AG20443 (cell line): ENCODE data around the gene ZNF688.
"Not testable (repeated sequence)": the region's sequence is repeated elsewhere in the genome, so short reads cannot be mapped to it uniquely, and the experiment has no call there.

Experiments
- DNase-seq: peaks from one replicate; pipeline ENCODE4 v3.0.0; 2012; ENCODE audit warnings: low spot score, mixed read lengths

ZNF688 gene

DNA sequence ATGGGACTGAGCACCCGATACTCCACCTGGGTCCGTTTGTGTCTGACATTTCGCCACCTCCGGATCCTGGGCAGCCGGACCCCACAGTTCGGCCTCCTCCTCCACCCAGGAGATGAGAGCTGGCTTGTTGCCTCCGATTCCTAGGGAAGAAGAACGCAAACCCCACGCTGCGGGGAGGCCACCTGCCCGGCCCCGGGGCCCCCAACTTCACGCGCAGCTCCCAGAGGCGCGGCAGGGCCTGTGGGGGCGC is 13.9 kb downstream of the ZNF688 start:
- peak; percentile 20 for DNase-seq

DNA sequence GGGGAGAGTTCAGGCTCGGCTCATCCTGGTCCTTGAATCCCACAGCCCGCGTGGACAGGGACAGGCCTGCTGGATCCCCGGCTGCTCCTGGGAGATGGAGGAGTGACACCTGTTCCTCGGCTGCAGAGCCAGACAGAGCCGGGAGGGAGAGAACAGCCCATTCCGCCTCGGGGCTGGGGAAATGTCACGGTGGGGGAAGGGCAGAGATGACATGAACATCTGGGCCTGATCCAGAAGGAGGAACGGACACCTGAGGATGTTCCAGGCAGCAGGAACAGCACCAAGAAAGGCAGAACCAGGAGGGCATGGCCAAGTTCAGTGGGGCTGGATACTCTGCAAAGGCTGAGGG is 15.4 kb downstream of the ZNF688 start:
- no peak for DNase-seq

GRCh38 chr16:30555315-30556124 is 16.0 kb downstream of the ZNF688 start:
- DNase-seq = no peak

DNA sequence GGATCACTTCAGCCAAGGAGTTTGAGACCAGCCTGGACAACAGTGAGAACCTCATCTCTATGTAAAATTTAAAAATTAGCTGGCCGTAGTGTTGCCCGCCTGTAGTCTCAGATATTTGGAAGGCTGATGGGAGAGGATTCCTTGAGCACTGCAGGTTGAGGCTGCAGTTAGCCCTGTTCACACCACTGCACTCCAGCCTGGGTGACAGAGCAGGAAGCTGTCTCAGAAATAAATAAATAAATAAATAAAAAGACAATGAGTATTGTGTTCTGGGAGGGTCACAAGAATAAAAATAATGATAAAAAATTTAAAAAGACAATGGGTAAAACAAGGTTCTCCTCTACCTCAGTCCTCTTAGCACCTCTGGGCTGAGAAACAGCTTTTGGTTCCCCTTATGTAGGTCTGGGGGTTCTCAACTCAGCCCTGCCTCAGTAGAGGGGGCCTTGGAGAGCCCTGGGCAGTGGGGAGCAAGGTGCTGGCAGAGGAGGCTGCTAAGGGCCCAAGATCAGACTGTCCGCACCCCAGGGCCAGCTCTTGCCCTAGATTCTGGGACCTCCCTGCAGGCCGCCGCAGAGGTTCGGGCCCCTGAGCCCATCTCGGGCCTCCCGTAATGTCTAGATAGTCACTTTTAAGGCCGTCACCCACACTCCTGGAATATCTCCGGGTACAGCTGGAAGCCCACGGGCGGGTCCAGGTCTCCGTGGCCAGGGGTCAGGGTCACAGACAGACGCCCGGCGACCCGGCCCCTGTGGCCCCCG is 16.8 kb downstream of the ZNF688 start:
- DNase-seq = no peak

DNA sequence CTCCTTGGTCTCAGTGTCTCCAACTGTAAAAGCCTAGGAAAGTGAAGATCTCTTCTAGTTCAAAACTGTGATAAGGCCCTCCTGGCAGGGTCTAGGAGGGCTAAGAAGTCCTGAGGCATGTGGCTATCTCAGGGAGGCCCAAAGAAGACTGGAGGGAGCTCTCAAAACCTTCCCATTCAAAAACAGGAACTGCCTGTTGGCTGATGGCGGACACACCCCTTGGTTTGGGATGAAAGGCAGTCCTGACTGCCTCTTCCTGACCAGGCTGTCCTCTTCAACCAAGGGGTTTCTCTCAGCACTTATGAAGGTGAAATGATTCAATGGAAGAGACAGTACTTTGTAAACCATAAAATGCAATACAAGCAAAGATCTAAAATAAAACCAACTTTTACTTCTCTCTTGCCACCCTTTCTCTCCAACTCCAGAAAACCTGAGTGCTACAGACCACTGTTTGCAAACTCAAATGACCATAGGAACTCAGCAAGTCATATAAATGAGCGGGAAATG is 18.1 kb downstream of the ZNF688 start:
- no peak for DNase-seq

GRCh38 chr16:30552956-30553355 is 18.6 kb downstream of the ZNF688 start:
- no peak for DNase-seq

DNA sequence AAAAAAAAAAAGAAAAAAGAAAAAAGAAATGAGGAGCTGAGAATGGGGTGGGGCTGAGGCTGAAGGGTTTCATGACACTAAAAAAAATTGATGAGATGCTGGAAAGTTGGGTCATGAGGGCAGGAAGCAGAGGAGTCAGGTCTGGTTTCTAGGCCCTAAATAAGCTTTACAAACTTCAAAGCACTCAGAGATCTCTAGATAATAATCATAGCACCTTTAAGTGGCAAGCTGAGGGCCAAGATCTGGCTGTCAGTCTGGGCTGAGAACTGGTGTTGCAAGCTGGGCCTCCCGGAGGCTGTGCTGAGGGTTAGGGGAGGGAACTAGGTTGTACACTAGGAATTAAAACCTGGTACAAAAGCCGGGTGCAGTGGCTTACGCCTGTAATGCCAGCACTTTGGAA is 19.7 kb downstream of the ZNF688 start:
- DNase-seq = no peak

DNA sequence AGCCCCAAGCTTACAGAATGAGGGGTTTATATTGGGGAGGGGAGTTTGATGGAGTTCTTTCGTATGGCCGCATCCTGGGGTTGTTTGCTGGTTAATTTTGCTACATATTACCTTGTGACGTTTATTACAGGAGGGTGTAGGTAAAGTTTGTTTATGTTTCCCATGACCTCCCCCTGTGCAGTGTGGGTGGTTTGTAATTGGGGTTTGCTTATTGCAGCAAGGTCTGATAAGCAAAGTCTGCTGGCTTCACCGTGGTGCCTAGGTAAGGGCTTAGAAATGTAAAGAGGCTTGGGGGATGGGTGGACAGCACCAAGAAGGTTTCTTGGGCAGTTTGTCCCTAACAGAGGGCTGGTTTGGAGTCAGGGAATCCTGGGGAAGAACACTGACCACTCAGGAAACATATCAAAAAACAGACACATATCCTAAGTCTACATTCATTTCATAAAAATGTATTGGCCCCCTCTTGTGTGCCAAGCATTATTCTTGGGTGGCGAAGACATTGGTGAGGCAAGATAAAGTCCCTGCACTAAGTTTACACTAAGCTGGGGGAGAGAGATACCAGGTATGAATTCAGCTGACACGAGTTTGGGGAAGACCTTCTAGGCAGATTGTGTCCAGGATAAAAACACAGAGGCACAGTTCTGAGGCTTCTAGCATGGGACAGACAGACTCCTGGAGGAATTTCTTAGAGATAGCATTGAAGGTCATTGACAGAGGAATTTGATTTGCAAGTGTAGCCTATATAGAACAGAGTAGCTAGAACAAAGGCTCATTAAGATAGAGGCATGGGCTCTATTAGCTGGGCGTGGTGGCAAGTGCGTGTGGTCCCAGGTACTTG is 22.9 kb downstream of the ZNF688 start:
- no peak for DNase-seq

GRCh38 chr16:30546115-30546514 is 25.4 kb downstream of the ZNF688 start:
- DNase-seq = no peak

GRCh38 chr16:30543067-30543466 is 28.4 kb downstream of the ZNF688 start:
- DNase-seq = no peak

DNA sequence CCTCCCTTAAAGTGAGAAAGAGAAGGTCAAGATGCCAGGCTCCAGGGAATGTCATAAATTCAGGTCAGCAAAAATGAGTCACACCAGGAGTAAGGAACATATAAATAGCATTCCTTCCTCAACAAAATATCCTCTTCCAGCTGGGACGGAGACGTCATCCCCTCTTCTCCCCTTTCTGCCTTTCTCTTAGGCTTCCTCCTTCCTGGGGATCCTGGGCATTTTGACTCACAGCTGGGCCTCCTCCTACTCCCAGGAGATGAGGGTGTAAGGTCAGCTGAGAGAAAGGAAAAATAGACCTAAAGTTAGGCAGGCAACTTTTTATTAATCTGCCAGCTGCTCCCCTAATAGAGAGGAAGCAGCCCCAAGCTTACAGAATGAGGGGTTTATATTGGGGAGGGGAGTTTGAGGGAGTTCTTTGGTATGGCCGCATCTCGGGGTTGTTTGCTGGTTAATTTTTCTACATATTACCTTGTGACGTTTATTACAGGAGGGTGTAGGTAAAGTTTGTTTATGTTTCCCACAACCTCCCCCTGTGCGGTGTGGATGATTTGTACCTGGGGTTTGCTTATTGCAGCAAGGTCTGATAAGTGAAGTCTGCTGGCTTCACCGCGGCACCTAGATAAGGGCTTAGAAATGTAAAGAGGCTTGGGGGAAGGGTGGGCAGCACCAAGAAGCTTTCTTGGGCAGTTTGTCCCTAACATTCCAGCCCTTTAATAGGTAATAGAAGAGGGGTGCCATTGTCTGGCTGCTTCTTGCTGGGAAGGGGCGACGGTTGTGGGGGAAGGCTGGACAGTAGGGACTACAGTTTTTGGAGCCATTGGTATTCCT is 29.8 kb downstream of the ZNF688 start:
- DNase-seq = peak; percentile 32

GRCh38 chr16:30540916-30541464 is 30.5 kb downstream of the ZNF688 start:
- DNase-seq = not testable (repeated sequence)

DNA sequence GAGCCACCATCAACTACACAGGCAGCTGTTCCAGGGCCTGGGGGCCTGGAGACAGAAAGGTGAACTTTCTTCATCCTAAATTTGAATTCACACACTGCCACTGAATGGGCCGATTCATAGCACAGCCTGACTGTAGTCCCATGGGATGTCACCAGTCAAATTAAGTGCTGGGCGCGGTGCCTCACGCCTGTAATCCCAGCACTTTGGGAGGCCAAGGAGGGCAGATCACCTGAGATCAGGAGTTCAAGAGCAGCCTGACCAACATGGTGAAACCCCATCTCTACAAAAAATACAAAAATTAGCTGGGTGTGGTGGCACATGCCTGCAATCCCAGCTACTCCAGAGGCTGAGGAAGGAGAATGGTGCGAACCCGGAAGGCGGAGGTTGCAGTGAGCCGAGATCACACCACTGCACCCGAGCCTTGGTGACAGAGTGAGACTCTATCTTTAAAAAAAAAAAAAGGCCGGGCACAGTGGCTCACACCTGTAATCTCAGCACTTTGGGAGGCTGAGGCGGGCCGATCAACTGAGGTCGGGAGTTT is 31.5 kb downstream of the ZNF688 start:
- not testable (repeated sequence) for DNase-seq

DNA sequence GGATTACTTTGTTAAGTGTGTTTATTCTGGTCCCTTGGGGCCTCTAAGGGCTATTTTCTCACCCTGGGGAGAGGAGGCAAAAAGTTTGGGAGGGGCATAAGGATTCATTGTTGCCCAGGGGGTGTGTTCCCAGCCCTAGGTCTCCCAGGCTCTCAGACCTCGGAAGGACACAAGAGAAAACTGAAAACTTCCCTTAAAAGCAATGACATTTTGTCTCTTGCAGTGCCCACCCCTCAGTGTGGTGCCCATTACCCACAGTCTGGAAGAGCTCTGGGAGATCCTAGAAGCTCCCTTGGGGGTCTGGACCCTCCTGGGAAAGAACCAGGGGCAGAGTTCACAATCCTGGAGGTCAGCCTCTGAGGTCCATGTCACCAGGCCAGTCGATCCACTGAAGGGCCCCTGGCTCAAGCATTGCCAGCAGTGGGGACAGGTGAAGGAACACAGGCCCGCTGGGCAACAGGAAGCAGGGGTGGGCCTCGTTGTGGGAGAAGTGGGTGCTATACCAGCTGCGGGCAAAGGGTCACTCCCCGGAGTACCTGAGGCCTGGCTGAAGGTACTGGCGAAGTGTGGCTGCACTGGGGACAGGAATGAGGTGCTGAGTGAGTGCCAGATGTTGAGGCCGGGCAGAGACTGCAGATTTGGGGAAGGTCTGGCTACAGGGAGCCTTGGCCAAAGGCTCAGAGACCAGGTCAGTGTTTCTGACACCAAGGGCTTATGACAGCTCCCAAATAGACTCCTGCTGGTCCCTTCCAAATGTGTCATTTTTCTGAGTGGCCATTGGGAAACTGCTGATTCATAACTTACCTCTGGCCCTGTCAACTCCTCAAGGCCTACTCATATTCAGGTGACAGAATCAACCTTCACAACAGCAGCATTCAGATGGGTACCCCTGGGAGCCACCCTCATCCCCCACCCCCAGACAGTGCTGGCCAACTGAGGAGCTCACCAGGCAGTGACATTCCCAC is 32.2 kb downstream of the ZNF688 start:
- DNase-seq = no peak

DNA sequence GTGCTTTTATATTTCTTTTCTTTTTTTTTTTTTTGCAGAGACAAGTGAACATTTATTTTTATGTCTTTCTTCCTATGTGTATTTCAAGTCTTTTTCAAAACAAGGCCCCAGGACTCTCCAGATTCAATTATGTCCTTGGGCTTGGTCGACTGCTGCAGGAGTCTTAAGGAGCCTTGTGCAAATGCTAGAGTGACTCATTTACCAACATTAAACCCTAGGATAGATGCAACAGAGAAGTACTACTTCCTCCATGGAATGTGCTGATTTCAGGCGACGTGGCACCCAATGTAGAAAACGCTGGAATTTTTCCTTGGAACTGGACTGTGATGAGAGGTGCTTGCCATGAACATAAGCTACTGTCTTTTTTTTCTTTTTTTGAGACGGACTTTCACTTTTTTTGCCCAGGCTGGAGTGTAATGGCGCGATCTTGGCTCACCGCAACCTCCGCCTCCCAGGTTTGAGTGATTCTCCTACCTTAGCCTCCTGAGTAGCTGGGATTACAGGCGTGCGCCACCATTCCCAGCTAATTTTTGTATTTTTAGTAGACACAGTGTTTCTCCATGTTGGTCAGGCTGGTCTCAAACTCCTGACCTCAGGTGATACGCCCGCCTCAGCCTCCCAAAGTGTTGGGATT is 35.0 kb downstream of the ZNF688 start:
- DNase-seq = not testable (repeated sequence)

GRCh38 chr16:30535777-30536190 is 35.7 kb downstream of the ZNF688 start:
- peak; percentile 90 for DNase-seq

- DNase-seq = no peak
Measured at GRCh38 chr16:30535106-30535776, 36.3 kb downstream of the ZNF688 start.

GRCh38 chr16:30534368-30535105 is 37.0 kb downstream of the ZNF688 start, which contains the start of gene ZNF747:
Gene ZNF747 (minus strand): TSS chr16:30534858. CDS start chr16:30534679, 179 bp downstream.
- peak; percentile 93 for DNase-seq
